IPS-15b (cell line): ENCODE measurements around the gene FOXN3.
A peak's percentile ranks its signal among the peaks of the same experiment; 100 is the strongest.

Experiments used
- H3K27me3 ChIP-seq: one replicate; pipeline ENCODE4 v1.6.1; 2013; ENCODE audit warnings: low read length; ENCODE audit not compliant: control insufficient read depth, insufficient read depth
- H3K36me3 ChIP-seq: one replicate; pipeline ENCODE4 v1.6.1; 2013; ENCODE audit warnings: low read length; ENCODE audit not compliant: control insufficient read depth, insufficient read depth
- H3K4me1 ChIP-seq: one replicate; pipeline ENCODE4 v1.6.1; 2013; ENCODE audit warnings: mild to moderate bottlenecking, low read length; ENCODE audit not compliant: control insufficient read depth, insufficient read depth
- H3K4me3 ChIP-seq: one replicate; pipeline ENCODE4 v1.5.1; 2013; ENCODE audit warnings: low read depth, low read length
- H3K9ac ChIP-seq: one replicate; pipeline ENCODE4 v1.6.1; 2013; ENCODE audit warnings: low read depth, mild to moderate bottlenecking, low read length
- H3K9me3 ChIP-seq: one replicate; pipeline ENCODE4 v1.6.1; 2013; ENCODE audit warnings: mild to moderate bottlenecking, low read length; ENCODE audit not compliant: control insufficient read depth, insufficient read depth

Gene FOXN3

GRCh38 chr14:89365061-89365801 is 51.8 kb downstream of the FOXN3 start:
- H3K9ac ChIP-seq, result no peak overlapping the region
- H3K4me3 ChIP-seq, result no peak overlapping the region
- peaks cover 24% of the 10 kb centered on the region for H3K4me1 ChIP-seq

GRCh38 chr14:89364316-89364715 is 52.7 kb downstream of the FOXN3 start:
- H3K9ac ChIP-seq, result no peak overlapping the region
- H3K4me1 ChIP-seq, result peaks cover 22% of the 10 kb centered on the region
- H3K9me3 ChIP-seq, result no peaks in the 10 kb centered on the region
- no peaks in the 10 kb centered on the region for H3K27me3 ChIP-seq
- peaks cover 9% of the 10 kb centered on the region for H3K36me3 ChIP-seq
- H3K4me3 ChIP-seq, result no peak overlapping the region

More at GRCh38 chr14:89365061-89365801, 51.8 kb downstream of the FOXN3 start:
- Histone ChIP-seq H3K9me3 (no peaks in the 10 kb centered on the region), H3K27me3 (no peaks in the 10 kb centered on the region), H3K36me3 (peaks cover 5% of the 10 kb centered on the region)

GRCh38 chr14:89360277-89360676 is 56.8 kb downstream of the FOXN3 start:
- Histone ChIP-seq H3K27me3 (no peaks in the 10 kb centered on the region), H3K4me1 (peaks cover 6% of the 10 kb centered on the region), H3K4me3 (no peak overlapping the region), H3K9ac (no peak overlapping the region), H3K9me3 (no peaks in the 10 kb centered on the region), H3K36me3 (peaks cover 6% of the 10 kb centered on the region)

- Histone ChIP-seq H3K4me1 (no peaks in the 10 kb centered on the region), H3K36me3 (peaks cover 6% of the 10 kb centered on the region), H3K9me3 (no peaks in the 10 kb centered on the region), H3K27me3 (no peaks in the 10 kb centered on the region), H3K4me3 (no peak overlapping the region), H3K9ac (no peak overlapping the region)
These were observed 57.4 kb downstream of the FOXN3 start for GRCh38 chr14:89359477-89360222.

- Histone ChIP-seq H3K4me1 (peaks cover 8% of the 10 kb centered on the region), H3K4me3 (no peak overlapping the region), H3K9ac (no peak overlapping the region), H3K9me3 (no peaks in the 10 kb centered on the region), H3K27me3 (no peaks in the 10 kb centered on the region), H3K36me3 (peaks cover 4% of the 10 kb centered on the region)
These were observed 59.3 kb downstream of the FOXN3 start for GRCh38 chr14:89357655-89358297.

- no peak overlapping the region for H3K9ac ChIP-seq
- H3K4me1 ChIP-seq, result peaks cover 16% of the 10 kb centered on the region
- H3K9me3 ChIP-seq, result no peaks in the 10 kb centered on the region
These were observed 60.1 kb downstream of the FOXN3 start for GRCh38 chr14:89356927-89357326.

GRCh38 chr14:89356496-89356895 is 60.5 kb downstream of the FOXN3 start:
- H3K4me3 ChIP-seq, result no peak overlapping the region
- H3K9ac ChIP-seq, result no peak overlapping the region
- no peaks in the 10 kb centered on the region for H3K9me3 ChIP-seq
- H3K36me3 ChIP-seq, result peaks cover 3% of the 10 kb centered on the region
- peaks cover 20% of the 10 kb centered on the region for H3K4me1 ChIP-seq
- H3K27me3 ChIP-seq, result no peaks in the 10 kb centered on the region

More at GRCh38 chr14:89356927-89357326, 60.1 kb downstream of the FOXN3 start:
- Histone ChIP-seq H3K27me3 (no peaks in the 10 kb centered on the region), H3K4me3 (no peak overlapping the region), H3K36me3 (peaks cover 3% of the 10 kb centered on the region)

GRCh38 chr14:89353766-89354113 is 63.3 kb downstream of the FOXN3 start:
- Histone ChIP-seq H3K36me3 (peaks cover 9% of the 10 kb centered on the region), H3K9ac (no peak overlapping the region), H3K4me1 (peaks cover 32% of the 10 kb centered on the region), H3K27me3 (no peaks in the 10 kb centered on the region), H3K4me3 (no peak overlapping the region), H3K9me3 (no peaks in the 10 kb centered on the region)

- H3K4me1 ChIP-seq, result peaks cover 35% of the 10 kb centered on the region
- H3K4me3 ChIP-seq, result no peak overlapping the region
- no peaks in the 10 kb centered on the region for H3K9me3 ChIP-seq
- peaks cover 10% of the 10 kb centered on the region for H3K36me3 ChIP-seq
- H3K9ac ChIP-seq, result no peak overlapping the region
- H3K27me3 ChIP-seq, result no peaks in the 10 kb centered on the region
These were observed 63.9 kb downstream of the FOXN3 start for GRCh38 chr14:89352976-89353765.

- Histone ChIP-seq H3K36me3 (peaks cover 10% of the 10 kb centered on the region), H3K9me3 (no peaks in the 10 kb centered on the region), H3K4me3 (peak overlapping the region; percentile 1), H3K27me3 (no peaks in the 10 kb centered on the region), H3K9ac (no peak overlapping the region), H3K4me1 (peaks cover 35% of the 10 kb centered on the region)
These were observed 65.3 kb downstream of the FOXN3 start for GRCh38 chr14:89351516-89352404.

GRCh38 chr14:89351221-89351515 is 65.9 kb downstream of the FOXN3 start:
- H3K4me3 ChIP-seq, result no peak overlapping the region
- H3K36me3 ChIP-seq, result peaks cover 14% of the 10 kb centered on the region
- H3K9ac ChIP-seq, result no peak overlapping the region
- H3K27me3 ChIP-seq, result no peaks in the 10 kb centered on the region
- no peaks in the 10 kb centered on the region for H3K9me3 ChIP-seq
- peaks cover 35% of the 10 kb centered on the region for H3K4me1 ChIP-seq
